ENCODE data around the gene ITGAD. TPM values are rescaled to one million over a fixed set of nuclear protein-coding genes. Genes with fewer than 3 reads are reported as not detected.

Gene ITGAD
- total and polyA plus RNA-seq, 2 of the 13 experiments (the other 11 are each of a cell fraction or from before 2014, with no cell fraction given): not detected

GRCh38 chr16:31458844-31459686, 65.9 kb downstream of the ITGAD start, which contains the start of gene ARMC5 (continued):
- TF ChIP-seq MXD1 (CRISPR knock-in tag; IDR thresholded peaks at IDR 0.05): peak; percentile 97
- TF ChIP-seq BCL6 (CRISPR knock-in tag; IDR thresholded peaks at IDR 0.05): peak; percentile 88
- TF ChIP-seq ZNF660 (CRISPR knock-in tag; IDR thresholded peaks at IDR 0.05; ENCODE audit: borderline replicate concordance, low read depth): no peak
- TF ChIP-seq PLSCR1 (CRISPR knock-in tag; IDR thresholded peaks at IDR 0.05; ENCODE audit: borderline replicate concordance): no peak; the same call in 1 of the 2 replicates
- TF ChIP-seq TFE3 (CRISPR knock-in tag; IDR thresholded peaks at IDR 0.05): peak; percentile 19; the same call in 1 of the 2 replicates
- TF ChIP-seq ZBED4 (CRISPR knock-in tag; IDR thresholded peaks at IDR 0.05; ENCODE audit: borderline replicate concordance): peak; percentile 67; the same call in 1 of the 2 replicates
- TF ChIP-seq MTERF4 (CRISPR knock-in tag; IDR thresholded peaks at IDR 0.05): peak; percentile 88
- TF ChIP-seq KLF16 (CRISPR knock-in tag; IDR thresholded peaks at IDR 0.05): peak; percentile 90 to 94; a peak in 3 of 4 replicates
- TF ChIP-seq NCOR1 (IDR thresholded peaks at IDR 0.05; ENCODE audit: borderline replicate concordance, low read length): peak; percentile 77
- TF ChIP-seq ZNF574 (CRISPR knock-in tag; IDR thresholded peaks at IDR 0.05): peak; percentile 96
- TF ChIP-seq TP53 (CRISPR knock-in tag; conservative IDR thresholded peaks at IDR 0.05): peak; percentile 71; the same call in 1 of the 2 replicates
- TF ChIP-seq ZNF432 (CRISPR knock-in tag; IDR thresholded peaks at IDR 0.05; ENCODE audit: borderline replicate concordance): no peak
- TF ChIP-seq ZNF724P (CRISPR knock-in tag; IDR thresholded peaks at IDR 0.05; ENCODE audit: borderline replicate concordance): peak; percentile 90
- TF ChIP-seq REL (CRISPR knock-in tag; conservative IDR thresholded peaks at IDR 0.05): peak; percentile 73; the same call in 1 of the 2 replicates
- TF ChIP-seq TAF15 (IDR thresholded peaks at IDR 0.05; ENCODE audit: low read depth, low read length, poor library complexity, severe bottlenecking): no peak
- peak; percentile 18 for TF ChIP-seq ZNF670 (CRISPR knock-in tag; IDR thresholded peaks at IDR 0.05; ENCODE audit: borderline replicate concordance)

All from HepG2 (cell line).